Osteocyte (in vitro differentiated cells): Measurements from ENCODE around the gene ACAP3. TPM values are rescaled to one million over a fixed set of nuclear protein-coding genes. Genes with fewer than 3 reads are reported as not detected.
A peak's percentile ranks its signal among the peaks of the same experiment; 100 is the strongest.
"Not testable (repeated sequence)": the region's sequence is repeated elsewhere in the genome, so short reads cannot be mapped to it uniquely, and the experiment has no call there.

Experiments used
- DNase-seq: peaks from one replicate; pipeline ENCODE4 v3.0.0; 2021; ENCODE audit warnings: mixed read lengths; ENCODE audit not compliant: unreplicated experiment; ENCODE audit errors: extremely low spot score
- H3K27ac Mint-ChIP-seq: one replicate; pipeline ENCODE4 v1.8.0; 2021; ENCODE audit warnings: mild to moderate bottlenecking, mixed read lengths; ENCODE audit not compliant: unreplicated experiment
- H3K27me3 Mint-ChIP-seq: one replicate; pipeline ENCODE4 v1.8.0; 2021; ENCODE audit warnings: mixed read lengths; ENCODE audit not compliant: unreplicated experiment
- H3K36me3 Mint-ChIP-seq: one replicate; pipeline ENCODE4 v1.8.0; 2021; ENCODE audit warnings: mixed read lengths; ENCODE audit not compliant: unreplicated experiment
- H3K4me1 Mint-ChIP-seq: one replicate; pipeline ENCODE4 v1.8.0; 2021; ENCODE audit warnings: mixed read lengths; ENCODE audit not compliant: unreplicated experiment
- H3K4me3 Mint-ChIP-seq: one replicate; pipeline ENCODE4 v1.8.0; 2021; ENCODE audit warnings: mild to moderate bottlenecking, moderate library complexity, mixed read lengths; ENCODE audit not compliant: unreplicated experiment
- H3K9me3 Mint-ChIP-seq: one replicate; pipeline ENCODE4 v1.8.0; 2021; ENCODE audit warnings: mixed read lengths; ENCODE audit not compliant: unreplicated experiment
- total RNA-seq: library from RNA; stranded (reverse); gene quantifications from 2 replicates; pipeline ENCODE4 v1.2.1, GENCODE V29; 2021
- TF ChIP-seq, protein P1 (sequence below): fragments of 200-600 bp; sonication (generic); IDR thresholded peaks from 2 replicates; pipeline ENCODE4 v1.5.0; 2021; ENCODE audit warnings: antibody characterized with exemption, mild to moderate bottlenecking, moderate library complexity

ACAP3 gene
- total RNA-seq, 1 donor from 2014 or later, result 73.8 TPM

DNA sequence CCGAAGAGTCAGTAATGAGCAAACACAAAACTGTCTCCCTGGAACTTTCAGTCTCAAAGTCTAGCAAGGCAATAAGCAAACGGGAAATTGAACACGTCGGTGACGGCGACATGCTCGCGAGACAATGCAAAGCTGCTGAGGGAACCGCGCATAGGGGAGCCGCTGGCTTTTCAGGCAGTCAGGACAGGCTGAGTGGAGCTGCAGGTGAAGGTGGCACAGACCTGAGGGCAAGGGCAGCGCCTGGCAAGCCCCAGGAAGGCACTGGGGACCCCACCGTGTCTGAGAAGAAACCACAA, 11.9 kb upstream of the ACAP3 start:
- TF ChIP-seq, protein P1, sequence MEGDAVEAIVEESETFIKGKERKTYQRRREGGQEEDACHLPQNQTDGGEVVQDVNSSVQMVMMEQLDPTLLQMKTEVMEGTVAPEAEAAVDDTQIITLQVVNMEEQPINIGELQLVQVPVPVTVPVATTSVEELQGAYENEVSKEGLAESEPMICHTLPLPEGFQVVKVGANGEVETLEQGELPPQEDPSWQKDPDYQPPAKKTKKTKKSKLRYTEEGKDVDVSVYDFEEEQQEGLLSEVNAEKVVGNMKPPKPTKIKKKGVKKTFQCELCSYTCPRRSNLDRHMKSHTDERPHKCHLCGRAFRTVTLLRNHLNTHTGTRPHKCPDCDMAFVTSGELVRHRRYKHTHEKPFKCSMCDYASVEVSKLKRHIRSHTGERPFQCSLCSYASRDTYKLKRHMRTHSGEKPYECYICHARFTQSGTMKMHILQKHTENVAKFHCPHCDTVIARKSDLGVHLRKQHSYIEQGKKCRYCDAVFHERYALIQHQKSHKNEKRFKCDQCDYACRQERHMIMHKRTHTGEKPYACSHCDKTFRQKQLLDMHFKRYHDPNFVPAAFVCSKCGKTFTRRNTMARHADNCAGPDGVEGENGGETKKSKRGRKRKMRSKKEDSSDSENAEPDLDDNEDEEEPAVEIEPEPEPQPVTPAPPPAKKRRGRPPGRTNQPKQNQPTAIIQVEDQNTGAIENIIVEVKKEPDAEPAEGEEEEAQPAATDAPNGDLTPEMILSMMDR, result no peak
- no peak overlapping the region for H3K4me3 Mint-ChIP-seq
- DNase-seq, result no peak

DNA sequence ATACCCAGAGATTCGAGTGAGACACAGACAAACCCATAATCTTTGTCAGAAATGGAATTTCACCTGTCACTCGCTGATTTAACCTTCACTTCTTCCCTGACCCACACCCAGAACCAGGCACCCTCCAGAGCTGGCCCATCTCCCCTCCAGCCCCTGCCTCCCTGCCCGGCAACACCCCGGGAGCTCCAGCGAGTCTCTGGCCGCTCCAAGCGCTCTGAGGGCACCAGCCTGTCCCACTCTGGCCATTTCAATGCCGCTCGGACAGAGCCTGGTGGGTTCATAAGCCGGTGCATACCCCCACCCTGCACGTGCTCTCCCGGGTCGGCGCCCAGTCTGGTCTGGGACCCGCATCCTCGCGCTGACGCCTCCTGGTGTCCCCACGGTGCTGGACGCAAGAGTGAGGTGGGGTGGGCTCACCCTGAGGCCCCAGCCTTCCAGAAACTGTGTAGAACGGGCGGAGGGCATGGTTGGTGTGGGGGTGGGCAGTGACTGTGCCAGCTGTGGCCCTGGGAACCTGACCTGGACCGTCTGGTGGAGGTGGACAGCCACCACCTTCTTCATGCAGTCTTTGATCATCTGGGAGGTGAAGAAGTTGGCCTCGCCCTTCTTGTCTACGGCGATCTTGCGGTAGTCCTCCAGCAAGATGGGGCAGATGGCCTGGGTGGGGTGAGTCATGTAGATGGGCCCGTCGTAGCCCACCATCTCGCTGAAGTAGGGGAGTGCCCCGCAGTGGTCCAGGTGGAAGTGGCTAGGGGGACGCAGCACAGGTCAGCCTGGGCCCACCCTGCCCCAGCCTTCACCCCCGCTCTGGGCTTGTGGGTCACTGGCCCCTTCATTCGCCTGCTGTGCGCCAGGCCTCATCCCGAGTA, 11.3 kb upstream of the ACAP3 start:
- peak overlapping the region; percentile 68 for H3K27ac Mint-ChIP-seq
- peaks cover 26% of the 10 kb centered on the region for H3K4me1 Mint-ChIP-seq
- no peak for DNase-seq
- H3K27me3 Mint-ChIP-seq, result no peaks in the 10 kb centered on the region
- no peak overlapping the region for H3K4me3 Mint-ChIP-seq
- peaks cover 9% of the 10 kb centered on the region for H3K36me3 Mint-ChIP-seq
- H3K9me3 Mint-ChIP-seq, result no peaks in the 10 kb centered on the region
- TF ChIP-seq, protein P1, result no peak

More for the DNA sequence above, 11.9 kb upstream of the ACAP3 start:
- H3K9me3 Mint-ChIP-seq, result no peaks in the 10 kb centered on the region
- peaks cover 9% of the 10 kb centered on the region for H3K36me3 Mint-ChIP-seq
- H3K4me1 Mint-ChIP-seq, result peaks cover 27% of the 10 kb centered on the region
- no peak overlapping the region for H3K27ac Mint-ChIP-seq
- no peaks in the 10 kb centered on the region for H3K27me3 Mint-ChIP-seq

DNA sequence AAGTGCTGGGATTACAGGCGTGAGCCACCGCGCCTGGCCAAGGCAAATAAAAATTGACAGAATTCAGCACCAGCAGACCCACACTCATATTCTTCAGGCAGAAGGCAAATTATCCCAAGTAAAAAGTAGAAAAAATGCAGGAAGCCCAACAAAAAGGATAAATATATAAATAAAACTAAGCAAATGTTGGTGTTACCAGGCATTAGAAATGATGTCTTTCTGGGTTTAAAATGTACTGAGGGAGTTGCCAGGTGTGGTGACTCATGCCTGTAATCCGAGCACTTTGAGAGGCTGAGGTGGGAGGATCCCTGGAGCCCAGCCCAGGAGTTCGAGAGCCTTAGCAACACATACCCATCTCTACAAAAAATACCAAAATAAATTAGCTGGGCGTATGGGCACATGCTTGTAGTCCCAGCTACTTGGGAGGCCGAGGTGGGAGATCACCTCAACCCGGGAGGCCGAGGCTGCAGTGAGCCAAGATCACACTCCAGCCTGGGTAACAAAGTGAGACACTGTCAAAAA, 10.5 kb upstream of the ACAP3 start:
- no peaks in the 10 kb centered on the region for H3K27me3 Mint-ChIP-seq
- no peak overlapping the region for H3K4me3 Mint-ChIP-seq
- TF ChIP-seq, protein P1, result no peak
- peaks cover 21% of the 10 kb centered on the region for H3K4me1 Mint-ChIP-seq
- peaks cover 15% of the 10 kb centered on the region for H3K36me3 Mint-ChIP-seq
- no peak for DNase-seq
- peak overlapping the region; percentile 68 for H3K27ac Mint-ChIP-seq
- no peaks in the 10 kb centered on the region for H3K9me3 Mint-ChIP-seq

DNA sequence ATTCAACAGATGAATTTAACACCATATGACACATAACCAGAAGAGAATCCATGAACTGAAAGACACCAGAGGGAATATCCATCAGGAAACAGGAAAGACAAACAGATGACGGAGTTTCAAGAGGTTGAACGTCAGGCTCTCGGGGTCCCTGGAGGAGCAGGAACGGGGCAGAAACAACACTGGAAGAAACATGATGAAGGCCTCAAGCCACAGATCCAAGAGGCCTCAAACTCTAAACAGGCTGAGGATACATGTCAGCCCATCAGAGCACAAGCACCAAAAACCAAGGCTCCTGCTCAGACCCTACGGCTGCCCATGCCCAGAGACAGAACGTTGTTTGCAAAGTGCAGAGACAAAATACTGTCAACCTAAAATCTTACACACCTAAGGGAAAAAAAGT, 9.7 kb upstream of the ACAP3 start:
- Mint-ChIP-seq H3K27me3 (no peaks in the 10 kb centered on the region), H3K27ac (peak overlapping the region; percentile 21), H3K36me3 (peaks cover 15% of the 10 kb centered on the region), H3K4me1 (peaks cover 17% of the 10 kb centered on the region), H3K4me3 (no peak overlapping the region), H3K9me3 (no peaks in the 10 kb centered on the region)
- TF ChIP-seq, protein P1, result no peak
- no peak for DNase-seq

DNA sequence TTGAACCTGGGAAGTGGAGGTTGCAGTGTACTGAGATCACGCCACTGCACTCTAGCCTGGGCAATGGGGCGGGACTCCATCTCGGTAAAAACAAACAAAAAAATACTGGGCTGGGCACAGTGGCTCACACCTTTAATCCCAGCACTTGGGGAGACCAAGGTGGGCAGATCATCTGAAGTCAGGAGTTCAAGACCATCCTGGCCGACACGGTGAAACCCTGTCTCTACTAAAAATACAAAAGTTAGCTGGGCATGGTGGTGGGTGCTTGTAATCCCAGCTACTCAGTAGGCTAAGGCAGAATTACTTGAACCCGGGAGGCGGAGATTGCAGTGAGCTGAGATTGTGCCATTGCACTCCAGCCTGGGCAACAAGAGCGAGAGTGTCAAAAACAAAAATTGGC, 8.5 kb upstream of the ACAP3 start:
- H3K4me3 Mint-ChIP-seq, H3K27me3 Mint-ChIP-seq, DNase-seq, H3K9me3 Mint-ChIP-seq: not testable (repeated sequence)
- H3K27ac Mint-ChIP-seq, result peak overlapping the region; percentile 18
- H3K4me1 Mint-ChIP-seq, result peaks cover 14% of the 10 kb centered on the region
- H3K36me3 Mint-ChIP-seq, result peaks cover 15% of the 10 kb centered on the region
